ENCODE measurements around the gene RDH5.

RDH5 gene

GRCh38 chr12:55681142-55682077, 38.8 kb upstream of the RDH5 start:
- no peak for TF ChIP-seq CTCF (IDR thresholded peaks at IDR 0.05; ENCODE audit: insufficient read depth, low read depth, low read length, missing control alignments)
- no peak for DNase-seq (ENCODE audit: low read depth)
- H3K4me3 ChIP-seq (ENCODE audit: low read depth, low read length) = no peak overlapping the region

- TF ChIP-seq CTCF (IDR thresholded peaks at IDR 0.05; ENCODE audit: insufficient read depth, low read depth, low read length, missing control alignments) = no peak
- DNase-seq (ENCODE audit: low read depth) = no peak
- H3K4me3 ChIP-seq (ENCODE audit: low read depth, low read length) = no peak overlapping the region
Measured at GRCh38 chr12:55682087-55682796, 38.0 kb upstream of the RDH5 start.

DNA sequence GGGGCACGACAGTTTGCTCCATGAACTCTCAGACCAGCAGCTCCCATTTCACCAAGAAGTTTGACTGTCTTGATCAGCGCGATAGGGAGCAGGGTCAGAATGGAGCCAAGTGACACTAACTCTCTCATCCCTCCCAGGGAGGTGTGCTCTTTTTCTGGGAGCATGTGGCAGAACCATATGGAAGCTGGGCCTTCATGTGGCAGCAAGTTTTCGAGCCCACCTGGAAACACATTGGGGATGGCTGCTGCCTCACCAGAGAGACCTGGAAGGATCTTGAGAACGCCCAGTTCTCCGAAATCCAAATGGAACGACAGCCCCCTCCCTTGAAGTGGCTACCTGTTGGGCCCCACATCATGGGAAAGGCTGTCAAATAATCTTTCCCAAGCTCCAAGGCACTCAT, 36.5 kb upstream of the RDH5 start:
- no peak for TF ChIP-seq CTCF (IDR thresholded peaks at IDR 0.05; ENCODE audit: insufficient read depth, low read depth, low read length, missing control alignments)
- no peak overlapping the region for H3K4me3 ChIP-seq (ENCODE audit: low read depth, low read length)
- no peak for DNase-seq (ENCODE audit: low read depth)

GRCh38 chr12:55684761-55685370, 35.3 kb upstream of the RDH5 start:
- DNase-seq (ENCODE audit: low read depth) = no peak
- H3K4me3 ChIP-seq (ENCODE audit: low read depth, low read length) = no peak overlapping the region
- no peak for TF ChIP-seq CTCF (IDR thresholded peaks at IDR 0.05; ENCODE audit: insufficient read depth, low read depth, low read length, missing control alignments)

- H3K4me3 ChIP-seq (ENCODE audit: low read depth, low read length) = no peak overlapping the region
- TF ChIP-seq CTCF (IDR thresholded peaks at IDR 0.05; ENCODE audit: insufficient read depth, low read depth, low read length, missing control alignments) = no peak
- DNase-seq (ENCODE audit: low read depth) = no peak
Measured at GRCh38 chr12:55685671-55686070, 34.5 kb upstream of the RDH5 start.

DNA sequence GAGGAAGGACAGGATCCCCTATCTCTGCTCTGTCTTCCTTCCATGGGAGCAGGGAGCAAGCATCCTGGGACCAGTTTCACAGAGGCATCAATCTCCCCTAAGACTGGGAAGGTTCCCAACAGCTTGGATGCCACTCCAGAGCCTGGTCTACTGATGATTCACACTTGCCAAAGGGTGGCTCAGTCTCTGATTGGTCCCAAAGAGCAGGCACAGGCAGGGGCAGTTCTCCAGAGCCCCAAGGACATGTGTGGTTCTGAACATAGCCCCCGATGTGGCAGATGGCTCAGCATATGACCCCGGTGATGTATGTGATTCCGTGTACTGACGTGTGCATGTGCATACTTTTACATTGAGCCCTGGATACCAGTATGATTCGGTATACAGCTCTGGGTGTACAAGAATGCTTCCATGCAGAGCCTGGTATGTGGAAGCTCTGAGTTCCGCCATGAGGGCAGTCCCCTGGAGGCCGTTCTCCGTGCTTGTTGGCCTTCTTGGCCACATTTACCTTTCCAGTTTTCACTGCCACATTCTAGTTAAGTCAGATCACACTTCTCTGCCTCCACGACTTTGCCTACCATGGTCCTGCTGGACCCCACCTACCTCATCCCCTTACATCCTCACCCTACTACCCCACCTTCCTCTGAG, 33.7 kb upstream of the RDH5 start:
- TF ChIP-seq CTCF (IDR thresholded peaks at IDR 0.05; ENCODE audit: insufficient read depth, low read depth, low read length, missing control alignments) = no peak
- DNase-seq (ENCODE audit: low read depth) = no peak

More for the DNA sequence above, 33.7 kb upstream of the RDH5 start:
- no peak overlapping the region for H3K4me3 ChIP-seq (ENCODE audit: low read depth, low read length)

Measured in GM12865 (cell line).